Stimulated activated effector memory CD8-positive, alpha-beta T cell treated with anti-CD3 and anti-CD28 coated beads, Interleukin-12 subunit alpha, Interleukin-12 subunit beta, amount 100 ng/mL, for 72 hours (primary cell): ENCODE data around the gene KRTAP4-3.
"Not testable (repeated sequence)": the region's sequence is repeated elsewhere in the genome, so short reads cannot be mapped to it uniquely, and the experiment has no call there.

Experiments used
- ATAC-seq: fragments of 150-1000 bp; cut with Tn5 transposase; 2 replicates; pipeline ENCODE4 v1.10.0; 2021
- DNase-seq, 2 donors: peaks; one replicate each; pipeline ENCODE4 v3.0.0; 2021 to 2022; ENCODE audit warnings: low spot score in 2 of 2
- H3K27ac Mint-ChIP-seq: one replicate; pipeline ENCODE4 v1.8.0; 2022; ENCODE audit warnings: mild to moderate bottlenecking, mixed read lengths
- H3K36me3 Mint-ChIP-seq: one replicate; pipeline ENCODE4 v1.8.0; 2022; ENCODE audit warnings: mild to moderate bottlenecking, mixed read lengths
- H3K4me1 Mint-ChIP-seq: one replicate; pipeline ENCODE4 v1.8.0; 2022; ENCODE audit warnings: mixed read lengths
- H3K4me3 Mint-ChIP-seq: one replicate; pipeline ENCODE4 v1.8.0; 2022; ENCODE audit warnings: mild to moderate bottlenecking, mixed read lengths
- H3K9me3 Mint-ChIP-seq: one replicate; pipeline ENCODE4 v1.8.0; 2022; ENCODE audit warnings: mixed read lengths

The KRTAP4-3 gene

DNA sequence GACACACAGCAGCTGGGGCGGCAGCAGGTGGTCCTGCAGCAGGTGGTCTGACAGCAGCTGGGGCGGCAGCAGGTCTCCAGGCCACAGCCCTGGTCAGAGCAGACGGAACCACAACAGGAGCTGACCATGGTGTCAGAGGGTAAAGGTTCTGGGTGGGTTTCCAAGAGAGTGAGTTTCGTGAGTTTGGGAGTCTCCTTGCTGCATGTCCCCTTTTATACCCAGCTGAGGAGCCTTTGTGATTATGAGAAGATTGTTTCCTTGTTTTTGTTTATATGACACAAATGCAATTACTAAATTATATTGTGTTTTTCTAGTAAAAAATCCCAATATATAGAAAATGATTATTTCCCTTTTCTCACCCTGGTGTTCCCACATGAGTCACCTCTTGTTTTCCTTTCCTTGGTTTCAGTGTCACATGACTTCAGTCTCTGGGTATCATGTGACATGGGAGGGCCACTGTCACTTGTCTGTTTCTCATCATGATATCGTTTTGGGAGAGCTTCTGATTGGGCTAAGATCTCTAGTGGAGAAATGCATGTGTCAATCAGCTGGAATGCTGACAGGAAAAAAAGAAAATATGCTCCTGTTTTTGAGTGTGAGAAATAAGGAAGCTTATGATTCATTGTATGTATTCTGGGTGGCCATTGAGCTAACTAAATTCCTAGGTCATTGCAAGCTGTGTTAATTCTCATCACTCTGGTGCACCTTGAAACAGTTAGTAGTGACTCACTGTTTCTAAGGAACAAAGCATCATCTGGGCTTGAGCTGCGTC is 27.5 kb downstream of the KRTAP4-3 start, which contains the start of gene KRTAP4-6:
Gene KRTAP4-6 (minus strand): TSS at position 185 of the 772 bp plus-strand sequence. CDS start 57 bp downstream, at position 128.
- DNase-seq (no peak), ATAC-seq (no peak)
- Mint-ChIP-seq H3K4me1 (no peaks in the 10 kb centered on the region), H3K4me3 (no peak within 1 kb of the TSS), H3K27ac (no peak within 1 kb of the TSS), H3K9me3 (peaks cover 11% of the 10 kb centered on the region), H3K36me3 (no peaks in the 10 kb centered on the region)

DNA sequence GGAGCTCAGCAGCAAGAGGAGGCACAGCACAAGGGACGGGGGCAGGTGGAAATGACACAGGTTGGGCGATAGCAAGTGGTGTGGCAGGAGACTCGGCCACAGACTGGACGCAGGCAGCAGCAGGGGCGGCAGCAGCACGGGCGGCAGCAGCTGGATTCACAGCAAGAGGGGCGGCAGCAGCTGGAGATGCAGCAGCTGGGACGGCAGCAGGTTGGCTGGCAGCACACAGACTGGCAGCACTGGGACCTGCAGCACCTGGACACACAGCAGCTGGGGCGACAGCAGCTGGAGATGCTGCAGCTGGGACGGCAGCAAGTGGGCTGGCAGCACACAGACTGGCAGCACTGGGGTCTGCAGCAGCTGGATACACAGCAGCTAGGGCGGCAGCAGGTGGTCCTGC is 28.2 kb downstream of the KRTAP4-3 start:
- not testable (repeated sequence) for H3K36me3 Mint-ChIP-seq, H3K4me3 Mint-ChIP-seq, ATAC-seq, DNase-seq, H3K4me1 Mint-ChIP-seq, H3K27ac Mint-ChIP-seq
- H3K9me3 Mint-ChIP-seq, result peaks cover 11% of the 10 kb centered on the region

DNA sequence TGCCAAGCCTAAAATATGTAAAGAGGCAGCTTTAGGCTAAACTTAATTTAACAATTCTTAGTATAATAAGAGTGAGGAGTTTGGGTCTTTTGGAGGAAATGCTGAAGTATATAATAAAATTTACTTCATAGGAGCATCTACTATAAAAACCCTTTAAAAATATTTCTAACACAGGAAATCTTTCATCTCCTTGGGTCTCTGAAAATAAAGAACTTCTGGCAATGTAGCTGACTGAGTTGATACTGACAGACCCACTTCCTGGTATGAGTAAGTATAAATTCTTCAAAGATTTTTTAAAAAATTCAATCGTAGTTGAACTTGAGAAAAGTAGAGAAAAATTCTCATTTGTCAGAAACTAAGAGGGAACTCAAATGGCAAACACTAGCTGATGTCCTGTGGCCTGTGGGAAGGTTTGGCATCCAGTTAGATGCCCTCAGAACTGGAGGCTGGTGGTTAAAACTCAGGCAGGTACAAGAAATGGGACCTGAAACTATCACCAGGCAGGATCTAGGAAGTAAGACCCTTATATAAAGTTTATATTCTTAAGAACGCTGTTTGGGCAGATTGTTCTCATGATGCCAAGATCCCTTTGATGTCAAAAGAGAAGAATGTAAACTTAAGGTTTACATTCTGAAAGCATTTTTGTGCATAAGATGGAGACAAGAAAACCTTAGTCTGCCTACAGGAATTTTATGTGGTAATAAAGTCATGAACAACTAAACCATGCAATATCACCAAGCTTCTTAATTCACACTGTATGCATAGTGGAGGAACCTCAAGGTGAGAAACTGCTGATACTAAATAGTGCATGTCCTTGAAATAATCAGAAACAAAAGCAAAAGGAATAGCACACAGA is 33.9 kb downstream of the KRTAP4-3 start:
- no peak for DNase-seq
- H3K27ac Mint-ChIP-seq, result peak overlapping the region; percentile 29
- no peaks in the 10 kb centered on the region for H3K9me3 Mint-ChIP-seq
- no peaks in the 10 kb centered on the region for H3K36me3 Mint-ChIP-seq
- no peak for ATAC-seq
- H3K4me3 Mint-ChIP-seq, result no peak overlapping the region
- peaks cover 9% of the 10 kb centered on the region for H3K4me1 Mint-ChIP-seq

DNA sequence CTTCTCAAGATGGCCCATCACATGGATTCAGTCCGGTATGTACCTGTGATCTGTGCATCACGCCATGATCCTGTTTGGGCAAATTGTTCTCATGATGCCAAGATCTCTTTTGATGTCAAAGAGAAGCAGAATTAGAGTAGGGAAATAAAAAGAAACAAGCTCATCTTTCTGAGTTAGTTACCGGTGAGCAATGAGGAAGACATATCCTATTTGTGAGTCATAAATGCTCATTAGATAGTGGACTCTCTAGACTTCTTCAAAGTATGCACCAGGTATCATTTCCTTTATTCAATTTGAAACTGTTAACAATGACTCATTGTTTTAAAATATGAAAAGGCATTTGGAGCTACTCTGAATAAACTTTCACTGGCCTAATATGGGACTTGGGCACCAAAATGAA is 36.0 kb downstream of the KRTAP4-3 start:
- ATAC-seq (peak; percentile 62), DNase-seq (no peak)
- Mint-ChIP-seq H3K9me3 (no peaks in the 10 kb centered on the region), H3K36me3 (no peaks in the 10 kb centered on the region), H3K4me1 (peaks cover 9% of the 10 kb centered on the region), H3K4me3 (no peak overlapping the region), H3K27ac (no peak overlapping the region)

DNA sequence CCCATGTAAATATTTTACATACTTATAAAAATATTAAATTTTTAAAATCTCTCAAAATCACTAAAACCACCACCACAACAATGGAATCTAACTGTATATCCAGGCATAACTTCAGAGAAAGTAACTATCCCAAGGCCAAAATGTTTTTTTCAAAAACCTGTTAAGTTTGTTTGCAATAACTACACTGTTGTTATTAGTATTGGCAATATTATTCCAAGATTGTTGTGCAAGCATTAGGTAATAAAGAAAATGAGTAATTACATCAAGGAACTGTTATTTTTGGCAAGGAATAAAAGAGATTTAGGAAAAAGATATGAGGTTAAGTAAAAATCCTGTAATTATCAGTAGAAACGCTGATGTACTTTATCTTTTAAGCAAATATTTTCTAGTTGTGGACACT is 40.6 kb downstream of the KRTAP4-3 start:
- peaks cover 24% of the 10 kb centered on the region for H3K4me1 Mint-ChIP-seq
- no peak overlapping the region for H3K27ac Mint-ChIP-seq
- H3K4me3 Mint-ChIP-seq, result no peak overlapping the region
- no peaks in the 10 kb centered on the region for H3K36me3 Mint-ChIP-seq
- no peaks in the 10 kb centered on the region for H3K9me3 Mint-ChIP-seq
- DNase-seq, result no peak
- no peak for ATAC-seq

DNA sequence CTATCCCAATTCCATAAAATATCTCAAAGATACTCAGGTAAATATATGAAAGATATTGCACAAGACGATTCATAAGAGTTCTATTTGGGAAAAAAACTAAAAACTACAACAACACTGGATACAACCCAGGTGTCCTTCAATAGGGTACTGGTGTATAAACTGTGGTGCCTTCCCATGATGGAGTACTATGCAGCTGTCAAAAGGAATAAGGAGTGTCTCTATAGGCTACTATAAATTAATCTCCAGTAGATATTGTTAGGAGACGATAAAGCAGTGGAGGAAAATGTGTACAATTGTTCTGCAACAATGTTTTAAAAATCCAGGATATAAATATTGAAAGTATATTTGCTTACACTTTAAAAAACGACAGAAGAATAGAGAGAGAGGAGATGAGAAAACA is 41.6 kb downstream of the KRTAP4-3 start:
- no peak overlapping the region for H3K4me3 Mint-ChIP-seq
- H3K4me1 Mint-ChIP-seq, result peaks cover 16% of the 10 kb centered on the region
- ATAC-seq, result no peak
- no peaks in the 10 kb centered on the region for H3K36me3 Mint-ChIP-seq
- DNase-seq, result no peak
- no peak overlapping the region for H3K27ac Mint-ChIP-seq
- no peaks in the 10 kb centered on the region for H3K9me3 Mint-ChIP-seq

DNA sequence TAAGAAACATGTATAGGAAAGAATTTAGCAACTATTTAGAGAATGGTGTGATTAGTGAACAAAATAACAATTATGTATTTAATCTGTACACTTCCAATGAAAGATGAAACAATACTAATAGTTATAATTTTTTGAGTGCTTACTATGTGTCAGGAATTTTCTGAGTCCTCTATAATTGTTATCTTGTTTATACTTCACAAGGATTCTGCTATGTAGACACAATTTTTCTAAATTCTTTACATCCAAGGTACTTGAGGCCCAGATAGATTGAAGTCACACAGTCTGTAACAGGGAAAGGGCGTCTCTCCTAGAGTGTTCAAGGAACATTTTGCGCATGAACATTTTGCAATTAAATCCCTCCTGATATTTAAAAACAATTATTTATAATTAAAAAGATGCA is 43.0 kb downstream of the KRTAP4-3 start:
- DNase-seq (no peak), ATAC-seq (no peak)
- H3K4me1 Mint-ChIP-seq, result peaks cover 23% of the 10 kb centered on the region
- H3K36me3 Mint-ChIP-seq, result no peaks in the 10 kb centered on the region
- H3K27ac Mint-ChIP-seq, result no peak overlapping the region
- H3K4me3 Mint-ChIP-seq, result no peak overlapping the region
- H3K9me3 Mint-ChIP-seq, result no peaks in the 10 kb centered on the region

DNA sequence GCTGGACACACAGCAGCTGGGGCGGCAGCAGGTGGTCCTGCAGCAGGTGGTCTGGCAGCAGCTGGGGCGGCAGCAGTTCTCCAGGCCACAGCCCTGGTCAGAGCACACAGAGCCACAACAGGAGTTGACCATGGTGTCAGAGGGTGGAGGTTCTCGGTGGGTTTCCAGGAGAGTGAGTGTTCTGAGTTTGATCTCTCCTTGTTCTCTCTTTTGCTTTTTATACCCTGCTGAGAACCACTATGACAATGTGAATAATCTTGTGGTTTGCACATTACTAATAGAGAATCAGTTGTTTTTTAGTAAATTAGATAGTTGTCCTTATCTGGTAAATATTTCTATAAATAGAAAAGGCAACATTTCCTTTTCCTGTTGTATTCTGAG is 44.0 kb downstream of the KRTAP4-3 start, which contains the start of gene KRTAP4-12:
Gene KRTAP4-12 (minus strand): TSS at position 192 of the 381 bp plus-strand sequence. CDS start 60 bp downstream, at position 132.
- not testable (repeated sequence) for H3K9me3 Mint-ChIP-seq, H3K36me3 Mint-ChIP-seq, H3K4me3 Mint-ChIP-seq, DNase-seq, H3K27ac Mint-ChIP-seq
- peaks cover 26% of the 10 kb centered on the region for H3K4me1 Mint-ChIP-seq
- peak; percentile 54 for ATAC-seq

DNA sequence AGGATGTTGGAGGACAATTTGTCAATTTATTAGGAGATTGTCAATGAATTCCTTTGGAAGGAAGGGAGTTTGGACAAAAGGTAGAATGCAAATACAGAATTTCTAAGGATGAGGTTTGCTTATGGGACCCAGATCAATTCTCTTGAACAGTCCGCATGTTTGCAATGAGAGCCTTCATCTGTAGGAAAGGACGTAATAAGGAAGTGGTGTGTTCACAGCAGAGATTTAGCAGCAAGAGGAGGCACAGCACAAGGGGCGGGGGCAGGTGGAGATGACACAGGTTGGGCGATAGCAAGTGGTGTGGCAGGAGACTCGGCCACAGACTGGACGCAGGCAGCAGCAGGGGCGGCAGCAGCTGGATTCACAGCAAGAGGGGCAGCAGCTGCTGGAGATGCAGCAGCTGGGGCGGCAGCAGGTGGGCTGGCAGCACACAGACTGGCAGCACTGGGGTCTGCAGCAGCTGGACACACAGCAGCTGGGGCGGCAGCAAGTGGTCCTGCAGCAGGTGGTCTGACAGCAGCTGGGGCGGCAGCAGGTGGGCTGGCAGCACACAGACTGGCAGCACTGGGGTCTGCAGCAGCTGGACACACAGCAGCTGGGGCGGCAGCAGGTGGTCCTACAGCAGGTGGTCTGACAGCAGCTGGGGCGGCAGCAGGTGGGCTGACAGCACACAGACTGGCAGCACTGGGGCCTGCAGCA is 44.6 kb downstream of the KRTAP4-3 start:
- not testable (repeated sequence) for ATAC-seq, DNase-seq, H3K9me3 Mint-ChIP-seq, H3K4me3 Mint-ChIP-seq, H3K36me3 Mint-ChIP-seq, H3K27ac Mint-ChIP-seq
- peaks cover 26% of the 10 kb centered on the region for H3K4me1 Mint-ChIP-seq

DNA sequence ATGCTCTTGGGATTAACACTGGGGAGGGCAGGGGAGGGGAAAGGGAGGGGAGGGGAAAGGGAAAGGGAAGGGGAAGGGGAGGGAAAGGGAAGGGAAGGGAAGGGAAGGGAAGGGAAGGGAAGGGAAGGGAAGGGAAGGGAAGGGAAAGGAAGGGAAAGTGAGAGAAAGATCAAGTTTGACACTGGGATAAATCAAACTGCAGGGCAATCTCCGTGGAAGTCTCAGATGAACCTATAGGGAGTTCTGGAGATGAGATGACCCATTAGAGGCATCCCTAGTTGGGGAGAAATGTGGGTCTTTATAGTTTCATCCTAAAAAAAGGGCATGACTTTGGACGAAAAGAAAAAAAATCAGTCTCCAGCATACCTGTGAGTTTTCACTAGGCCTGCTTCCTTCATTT is 46.3 kb downstream of the KRTAP4-3 start:
- Mint-ChIP-seq H3K9me3 (no peaks in the 10 kb centered on the region), H3K36me3 (no peaks in the 10 kb centered on the region), H3K4me1 (peaks cover 32% of the 10 kb centered on the region), H3K27ac (no peak overlapping the region), H3K4me3 (no peak overlapping the region)
- ATAC-seq, result no peak
- no peak for DNase-seq

DNA sequence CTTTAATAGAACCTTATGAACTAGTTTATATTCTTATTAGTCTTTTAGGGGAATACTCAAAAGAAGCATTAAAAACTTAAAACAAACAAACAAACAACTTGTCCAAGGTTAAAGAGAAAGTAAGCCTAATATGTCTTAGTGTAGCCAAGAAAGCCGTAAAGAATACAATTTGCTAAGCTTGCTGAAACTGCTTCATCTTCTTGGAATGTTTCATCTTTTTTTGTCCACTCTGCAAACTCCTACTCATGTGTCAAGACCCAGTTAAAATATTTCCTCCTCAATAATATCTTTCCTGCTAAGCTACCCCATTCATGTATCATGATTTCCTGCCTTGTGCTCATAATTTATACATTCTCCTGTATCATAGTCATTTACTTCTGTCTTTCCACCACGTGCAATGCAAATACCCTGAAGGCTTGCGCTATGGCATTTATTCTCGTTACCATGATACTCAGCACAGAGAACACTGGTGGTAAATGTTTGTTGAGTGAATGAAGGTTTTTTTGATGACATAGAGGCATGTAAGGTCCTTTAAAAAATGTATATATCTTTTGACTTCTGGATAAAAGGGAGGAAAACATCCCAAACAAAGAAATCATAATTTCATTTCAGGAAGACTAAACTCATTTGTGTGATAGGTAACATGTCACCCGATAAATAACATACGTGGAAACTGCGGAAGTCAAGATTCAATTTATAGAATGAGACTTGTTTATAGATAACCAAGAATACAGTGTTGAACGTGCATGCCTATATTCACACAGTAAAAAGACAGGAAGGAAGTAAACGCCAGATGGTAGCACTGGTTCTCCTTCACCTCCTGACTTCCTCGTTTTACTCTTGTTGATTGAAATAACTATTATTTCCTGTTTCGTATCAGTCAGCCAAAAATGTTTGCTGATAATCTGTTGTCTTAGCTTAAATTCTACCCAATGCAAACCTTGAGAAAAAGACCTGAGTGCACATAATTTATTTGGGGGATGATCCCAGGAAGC is 48.0 kb downstream of the KRTAP4-3 start:
- not testable (repeated sequence) for H3K27ac Mint-ChIP-seq, ATAC-seq, DNase-seq, H3K9me3 Mint-ChIP-seq, H3K4me3 Mint-ChIP-seq, H3K36me3 Mint-ChIP-seq
- peaks cover 37% of the 10 kb centered on the region for H3K4me1 Mint-ChIP-seq

DNA sequence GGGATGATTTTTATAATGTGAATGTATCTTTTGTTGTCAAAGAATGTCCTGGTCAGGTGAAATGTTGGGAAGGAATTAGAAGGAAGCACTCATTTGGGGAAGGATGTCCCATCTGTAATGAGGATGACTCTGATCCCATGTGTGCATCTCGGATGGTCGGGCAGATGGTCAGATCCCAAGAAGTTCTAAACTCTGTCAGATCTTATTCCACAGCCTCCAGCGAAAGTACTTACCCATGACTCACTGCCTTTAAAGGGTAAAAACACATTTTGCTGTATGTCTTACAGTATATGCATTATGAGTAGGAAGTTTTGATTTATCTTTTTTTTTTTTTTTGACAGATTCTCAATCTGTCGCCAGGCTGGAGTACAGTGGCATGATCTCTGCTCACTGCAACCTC is 49.3 kb downstream of the KRTAP4-3 start:
- no peak overlapping the region for H3K4me3 Mint-ChIP-seq
- H3K27ac Mint-ChIP-seq, result no peak overlapping the region
- H3K4me1 Mint-ChIP-seq, result peaks cover 30% of the 10 kb centered on the region
- ATAC-seq (no peak), DNase-seq (no peak)
- no peaks in the 10 kb centered on the region for H3K36me3 Mint-ChIP-seq
- no peaks in the 10 kb centered on the region for H3K9me3 Mint-ChIP-seq

DNA sequence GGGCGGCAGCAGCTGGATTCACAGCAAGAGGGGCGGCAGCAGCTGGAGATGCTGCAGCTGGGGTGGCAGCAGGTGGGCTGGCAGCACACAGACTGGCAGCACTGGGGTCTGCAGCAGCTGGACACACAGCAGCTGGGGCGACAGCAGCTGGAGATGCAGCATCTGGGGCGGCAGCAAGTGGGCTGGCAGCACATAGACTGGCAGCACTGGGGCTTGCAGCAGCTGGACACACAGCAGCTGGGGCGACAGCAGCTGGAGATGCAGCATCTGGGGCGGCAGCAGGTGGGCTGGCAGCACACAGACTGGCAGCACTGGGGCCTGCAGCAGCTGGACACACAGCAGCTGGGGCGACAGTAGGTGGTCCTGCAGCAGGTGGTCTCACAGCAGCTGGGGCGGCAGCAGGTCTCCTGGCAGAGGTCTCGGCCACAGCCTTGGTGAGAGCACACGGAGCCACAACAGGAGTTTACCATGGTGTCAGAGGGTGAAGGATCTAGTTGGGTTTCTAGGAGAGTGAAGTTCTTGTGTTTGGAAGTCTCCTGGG is 50.1 kb downstream of the KRTAP4-3 start, which contains the start of gene KRTAP4-11:
Gene KRTAP4-11 (minus strand): TSS at position 528 of the 541 bp plus-strand sequence. CDS start 58 bp downstream, at position 470.
- not testable (repeated sequence) for H3K4me3 Mint-ChIP-seq, H3K36me3 Mint-ChIP-seq, DNase-seq, H3K27ac Mint-ChIP-seq, ATAC-seq, H3K9me3 Mint-ChIP-seq
- peaks cover 22% of the 10 kb centered on the region for H3K4me1 Mint-ChIP-seq
